GM12891 (cell line): ENCODE measurements around the gene CYBC1.

ENCODE experiments used
- POLR2A ChIP-seq: IDR thresholded peaks from 2 replicates; pipeline ENCODE4 v1.6.1; 2011; ENCODE audit warnings: low read depth, low read length, control low read depth
- POLR2AphosphoS5 ChIP-seq: IDR thresholded peaks from 2 replicates; pipeline ENCODE4 v1.6.1; 2011; ENCODE audit warnings: low read depth, low read length, control low read depth
- TAF1 ChIP-seq: IDR thresholded peaks from 2 replicates; pipeline ENCODE4 v1.6.1; 2011; ENCODE audit warnings: low read depth, low read length, control low read depth

GRCh38 chr17:82440991-82441627 is 9.4 kb downstream of the CYBC1 start:
- TF ChIP-seq POLR2AphosphoS5 (peak; percentile 53; the same call in 1 of the 2 replicates), TAF1 (no peak), POLR2A (peak; percentile 43)
